ENCODE data around the gene NDUFA8.

Gene NDUFA8

DNA sequence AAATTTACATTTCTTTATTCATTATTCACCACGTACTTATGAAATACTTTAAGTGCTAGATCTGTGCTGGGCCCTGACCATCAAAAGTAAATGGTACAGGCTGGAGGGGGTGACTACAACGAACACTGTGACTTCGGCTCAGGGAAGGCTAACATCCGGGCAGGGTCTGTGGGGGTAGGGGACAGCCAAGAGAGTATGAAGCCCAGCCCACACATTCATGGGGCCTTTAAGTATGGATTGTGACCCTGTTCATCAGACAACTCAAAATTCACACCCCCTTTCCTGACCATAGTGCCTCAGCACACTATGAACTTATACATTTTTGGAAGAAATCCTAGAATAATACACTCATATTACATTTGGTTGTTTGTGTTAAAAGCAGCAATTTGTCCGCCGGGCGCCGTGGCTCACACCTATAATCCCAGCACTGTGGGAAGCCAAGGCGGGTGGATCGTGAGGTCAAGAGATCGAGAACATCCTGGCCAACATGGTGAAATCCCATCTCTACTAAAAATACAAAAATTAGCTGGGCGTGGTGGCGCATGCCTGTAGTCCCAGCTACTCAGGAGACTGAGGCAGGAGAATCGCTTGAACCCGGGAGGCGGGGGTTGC, 33.4 kb upstream of the NDUFA8 start:
- H3K4me3 ChIP-seq = no peak overlapping the region

DNA sequence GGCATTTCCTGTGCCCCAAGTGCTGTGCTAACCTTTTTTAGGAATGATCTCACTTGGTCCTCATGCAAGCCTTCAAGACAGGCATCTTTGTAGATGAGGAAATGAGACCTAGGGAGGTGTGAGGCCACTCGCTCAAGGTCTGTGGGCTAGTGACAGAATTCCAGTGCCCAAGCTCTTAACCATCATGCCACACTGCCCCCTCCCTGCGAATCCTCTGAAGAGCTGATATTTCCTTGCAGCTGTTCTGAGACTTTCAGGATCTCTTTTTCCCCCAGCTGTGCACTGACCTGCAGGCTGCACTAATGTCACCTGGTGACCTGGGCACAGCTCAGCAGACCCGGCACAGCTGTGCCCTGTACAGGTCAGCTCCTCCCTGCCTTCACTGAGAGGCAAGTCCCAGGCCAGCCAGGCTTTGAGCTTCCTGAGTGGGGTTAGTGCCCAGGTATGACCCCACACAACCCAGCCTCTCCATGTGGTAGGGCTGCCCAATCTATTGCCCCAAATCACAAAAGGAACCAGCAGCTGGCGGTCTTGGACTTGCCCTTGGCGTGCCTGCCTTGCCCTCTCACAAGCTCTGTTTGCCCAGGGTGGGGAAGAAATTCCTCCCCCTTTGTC, 32.8 kb upstream of the NDUFA8 start:
- Histone ChIP-seq H3K27ac (no peak overlapping the region), H3K4me3 (no peak overlapping the region)
- TF ChIP-seq, protein P1, sequence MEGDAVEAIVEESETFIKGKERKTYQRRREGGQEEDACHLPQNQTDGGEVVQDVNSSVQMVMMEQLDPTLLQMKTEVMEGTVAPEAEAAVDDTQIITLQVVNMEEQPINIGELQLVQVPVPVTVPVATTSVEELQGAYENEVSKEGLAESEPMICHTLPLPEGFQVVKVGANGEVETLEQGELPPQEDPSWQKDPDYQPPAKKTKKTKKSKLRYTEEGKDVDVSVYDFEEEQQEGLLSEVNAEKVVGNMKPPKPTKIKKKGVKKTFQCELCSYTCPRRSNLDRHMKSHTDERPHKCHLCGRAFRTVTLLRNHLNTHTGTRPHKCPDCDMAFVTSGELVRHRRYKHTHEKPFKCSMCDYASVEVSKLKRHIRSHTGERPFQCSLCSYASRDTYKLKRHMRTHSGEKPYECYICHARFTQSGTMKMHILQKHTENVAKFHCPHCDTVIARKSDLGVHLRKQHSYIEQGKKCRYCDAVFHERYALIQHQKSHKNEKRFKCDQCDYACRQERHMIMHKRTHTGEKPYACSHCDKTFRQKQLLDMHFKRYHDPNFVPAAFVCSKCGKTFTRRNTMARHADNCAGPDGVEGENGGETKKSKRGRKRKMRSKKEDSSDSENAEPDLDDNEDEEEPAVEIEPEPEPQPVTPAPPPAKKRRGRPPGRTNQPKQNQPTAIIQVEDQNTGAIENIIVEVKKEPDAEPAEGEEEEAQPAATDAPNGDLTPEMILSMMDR (IDR thresholded peaks at IDR 0.05) = no peak
- no peak for DNase-seq (ENCODE audit: low spot score)

More for the DNA sequence above, 33.4 kb upstream of the NDUFA8 start:
- TF ChIP-seq, protein P1 (IDR thresholded peaks at IDR 0.05) = no peak
- no peak for DNase-seq (ENCODE audit: low spot score)
- H3K27ac ChIP-seq = no peak overlapping the region

DNA sequence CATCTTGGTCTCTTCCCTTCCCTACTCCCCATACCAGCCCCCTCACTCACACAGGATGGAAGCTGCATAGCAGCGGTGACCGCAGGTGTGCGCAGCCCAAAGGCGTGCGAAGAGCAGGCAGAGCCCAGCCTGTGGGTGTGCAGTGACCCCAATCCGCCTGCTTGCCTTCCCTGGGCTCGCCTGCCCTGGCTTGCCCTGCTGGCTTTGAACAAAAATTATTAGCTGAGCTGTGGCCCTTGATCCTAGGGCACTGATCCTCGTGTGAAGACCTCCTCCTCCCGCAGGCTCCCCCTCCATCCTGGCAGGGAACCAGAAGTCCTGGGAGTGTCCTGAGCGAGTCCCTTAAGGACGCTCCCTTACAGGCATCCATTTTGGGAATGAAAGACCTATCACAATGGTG, 32.0 kb upstream of the NDUFA8 start:
- TF ChIP-seq, protein P1 (IDR thresholded peaks at IDR 0.05) = no peak
- H3K27ac ChIP-seq = no peak overlapping the region
- H3K4me3 ChIP-seq = no peak overlapping the region
- DNase-seq (ENCODE audit: low spot score) = no peak

- H3K4me3 ChIP-seq = no peak overlapping the region
- DNase-seq (ENCODE audit: low spot score) = no peak
- TF ChIP-seq, protein P1 (IDR thresholded peaks at IDR 0.05) = no peak
- no peak overlapping the region for H3K27ac ChIP-seq
These were observed 31.2 kb upstream of the NDUFA8 start for GRCh38 chr9:122190597-122191381.

DNA sequence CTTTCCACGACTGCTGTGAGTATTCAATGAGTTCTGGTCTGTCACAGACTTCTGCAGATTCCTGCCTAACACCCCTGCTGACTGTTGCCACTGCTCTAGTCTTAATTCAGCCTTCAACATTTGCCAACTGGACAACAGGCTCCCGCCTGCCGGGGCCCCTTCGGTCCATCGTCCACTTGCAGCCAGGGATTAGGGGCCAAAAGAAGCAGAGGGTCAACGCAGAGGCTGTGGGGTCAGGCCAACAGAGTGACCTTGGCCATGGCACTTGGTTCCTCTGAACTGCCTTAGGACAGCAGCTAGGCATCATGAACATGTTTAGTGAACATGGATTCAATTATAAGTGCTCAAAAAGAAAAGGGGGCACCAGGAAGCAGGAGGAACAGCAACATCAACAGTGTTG, 28.8 kb upstream of the NDUFA8 start:
- H3K4me3 ChIP-seq = no peak overlapping the region
- no peak for DNase-seq (ENCODE audit: low spot score)
- TF ChIP-seq, protein P1 (IDR thresholded peaks at IDR 0.05) = no peak
- H3K27ac ChIP-seq = no peak overlapping the region

DNA sequence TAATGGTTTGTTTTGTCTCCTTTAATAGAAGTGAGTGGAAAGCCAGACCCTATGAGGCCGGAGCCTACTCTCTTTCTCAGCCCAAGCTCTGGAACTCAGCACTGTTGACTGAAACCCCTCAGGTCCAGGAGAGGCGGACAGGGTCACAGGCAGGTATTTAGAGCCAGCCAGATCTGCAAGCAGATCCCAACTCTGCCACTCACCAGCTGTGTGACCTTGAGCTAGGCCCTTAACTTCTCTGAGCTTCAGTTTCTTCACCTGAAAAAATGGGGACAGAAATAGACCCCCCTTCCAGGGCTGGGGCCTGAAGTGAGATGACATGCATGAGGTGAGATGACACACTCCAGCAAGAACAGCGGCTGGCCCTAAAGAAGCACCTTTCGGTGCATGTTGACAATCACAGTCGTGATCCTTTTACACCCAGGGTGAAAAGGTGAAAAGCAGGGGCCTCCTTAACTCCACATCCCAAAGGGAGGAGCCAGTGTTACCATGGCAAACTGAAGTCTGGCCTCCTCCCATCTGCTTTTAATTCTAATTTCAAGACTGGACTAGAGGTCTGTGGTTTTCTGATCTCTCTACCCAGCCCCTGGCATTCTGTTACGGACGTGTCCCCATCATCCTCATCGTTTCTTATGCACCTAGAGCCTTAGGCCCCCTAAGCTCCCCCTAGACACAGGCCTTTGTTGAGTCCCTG, 27.3 kb upstream of the NDUFA8 start:
- TF ChIP-seq, protein P1 (IDR thresholded peaks at IDR 0.05) = no peak
- Histone ChIP-seq H3K4me3 (no peak overlapping the region), H3K27ac (no peak overlapping the region)
- DNase-seq (ENCODE audit: low spot score) = no peak
